GM19467 (cell line): ENCODE measurements around the gene BMP7.

Experiments used
- ATAC-seq: cut with Tn5 transposase; IDR thresholded peaks from one replicate; pipeline ENCODE4 v1.9.1; 2021; ENCODE audit warnings: mild to moderate bottlenecking, moderate library complexity; ENCODE audit not compliant: unreplicated experiment

The BMP7 gene

DNA sequence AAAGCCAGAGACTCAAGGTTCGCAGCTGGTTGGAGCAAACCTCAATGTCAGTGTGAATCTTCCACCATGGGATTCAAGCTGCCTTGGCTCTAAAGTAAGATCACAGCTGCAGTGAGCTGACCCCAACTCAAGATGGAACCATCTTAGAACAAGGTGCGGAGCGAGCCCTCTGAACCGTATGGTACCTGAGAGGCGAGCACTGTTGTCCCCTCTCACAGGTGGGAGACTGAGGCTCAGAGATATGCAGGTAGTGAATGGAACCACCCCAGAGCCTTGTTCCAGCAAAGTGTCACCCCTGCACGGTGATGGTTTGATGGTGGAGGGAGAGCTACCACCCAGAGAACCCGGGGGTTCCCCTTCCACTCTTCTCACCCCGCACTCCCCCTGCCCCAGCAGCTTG lies 52.5 kb downstream of the BMP7 start:
- no peak for ATAC-seq

DNA sequence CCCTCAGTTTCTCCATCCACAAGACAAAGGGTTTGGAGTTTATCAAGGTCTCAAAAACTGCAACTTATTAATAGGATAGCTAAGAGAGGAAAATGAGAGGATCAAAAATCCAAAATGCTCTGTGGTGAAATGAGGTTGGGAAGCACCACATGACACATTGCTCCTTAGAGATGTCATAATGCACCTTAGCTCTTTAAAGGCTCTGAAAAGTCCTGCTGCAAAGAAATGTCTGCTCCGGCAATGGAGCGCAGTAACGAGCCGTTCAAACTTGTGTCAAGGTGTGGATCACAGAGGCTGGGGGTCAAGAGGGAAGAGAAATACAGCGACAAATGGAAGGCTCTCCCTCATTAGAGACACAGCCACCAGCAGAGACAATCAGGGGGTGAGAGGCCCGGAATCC lies 53.1 kb downstream of the BMP7 start:
- no peak for ATAC-seq

DNA sequence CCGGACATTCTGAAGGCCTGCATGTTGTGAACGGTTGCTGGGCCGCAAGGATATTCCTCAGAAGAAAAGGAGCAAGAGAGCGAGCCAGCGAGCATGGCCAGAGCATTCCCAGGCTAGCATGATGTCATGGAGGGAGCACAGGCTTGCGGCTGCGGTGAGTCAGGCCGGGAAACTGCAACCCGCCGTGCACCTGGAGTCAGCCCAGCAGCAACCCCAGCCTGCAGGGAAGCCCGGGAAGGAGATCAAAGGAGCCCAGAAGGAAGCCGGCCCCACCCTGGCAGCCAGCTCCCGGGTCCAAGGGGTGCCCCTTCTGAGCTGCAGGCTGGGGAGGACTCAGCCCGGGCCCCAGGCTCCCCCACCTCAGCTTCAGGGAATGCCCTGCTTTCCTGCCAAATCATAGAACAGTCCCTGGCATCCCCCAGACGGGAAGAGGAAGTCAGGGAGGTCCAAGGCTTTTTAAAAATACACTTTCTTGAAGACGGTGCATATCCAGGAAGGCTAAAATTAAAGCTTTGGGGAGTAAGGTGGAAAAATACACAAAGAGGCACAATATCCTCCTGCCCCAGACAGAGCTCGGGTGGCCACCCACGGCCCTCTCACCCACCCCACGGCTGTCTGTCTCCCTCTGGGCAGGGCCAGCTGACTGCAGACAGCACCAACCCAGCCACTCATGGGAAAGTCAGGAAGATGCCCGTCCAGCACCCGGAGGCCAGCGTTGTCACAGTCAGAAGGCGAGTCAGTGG lies 53.7 kb downstream of the BMP7 start:
- ATAC-seq = no peak

DNA sequence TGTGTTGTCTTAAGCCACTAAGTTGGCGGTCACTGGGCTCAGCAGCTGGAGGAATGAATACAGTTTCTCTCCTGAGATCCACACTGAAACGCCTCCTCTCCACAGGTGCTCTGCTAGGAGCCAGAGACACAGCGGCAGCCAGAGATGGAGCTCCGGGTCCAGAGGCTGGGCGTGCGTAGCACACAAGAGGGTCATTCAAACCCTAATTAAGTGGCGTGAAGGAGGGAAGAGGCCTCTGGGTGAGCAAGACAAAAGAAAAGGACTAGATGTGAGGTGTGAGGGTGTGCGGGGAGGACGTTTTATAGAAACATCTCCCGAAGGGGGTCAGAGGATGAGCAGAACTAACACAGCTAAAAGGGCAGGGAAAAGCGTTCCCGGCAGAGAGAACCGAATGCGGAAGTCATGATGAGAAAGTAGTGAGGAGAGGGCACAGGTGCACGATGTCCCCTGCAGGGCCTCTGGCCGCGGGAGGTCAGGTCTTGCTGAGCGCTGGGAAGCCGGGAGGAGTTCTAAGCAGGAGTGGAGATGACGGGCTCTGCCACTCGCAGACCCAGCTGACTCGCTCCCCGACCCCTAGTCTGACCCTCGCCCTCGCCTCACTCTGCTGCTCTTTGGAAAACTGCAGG lies 54.4 kb downstream of the BMP7 start:
- no peak for ATAC-seq

DNA sequence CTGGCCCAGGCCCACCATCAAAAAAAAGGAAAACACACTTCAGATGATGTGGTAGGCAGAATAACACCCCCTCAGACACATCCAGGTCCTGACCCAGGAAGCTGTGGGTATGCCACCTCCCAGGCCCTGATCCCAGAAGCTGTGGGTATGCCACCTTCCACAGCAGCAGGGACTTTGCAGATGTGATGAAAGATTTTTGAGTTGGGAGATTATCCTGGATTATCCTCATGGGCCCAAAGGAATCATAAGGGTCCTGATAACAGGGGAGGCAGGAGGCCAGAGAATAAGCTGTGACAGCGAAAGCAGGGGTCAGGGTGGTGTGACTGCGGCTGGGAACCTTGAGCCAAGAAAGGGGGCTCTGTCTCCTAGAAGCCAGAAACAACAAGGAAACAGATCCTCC lies 55.0 kb downstream of the BMP7 start:
- ATAC-seq = no peak

DNA sequence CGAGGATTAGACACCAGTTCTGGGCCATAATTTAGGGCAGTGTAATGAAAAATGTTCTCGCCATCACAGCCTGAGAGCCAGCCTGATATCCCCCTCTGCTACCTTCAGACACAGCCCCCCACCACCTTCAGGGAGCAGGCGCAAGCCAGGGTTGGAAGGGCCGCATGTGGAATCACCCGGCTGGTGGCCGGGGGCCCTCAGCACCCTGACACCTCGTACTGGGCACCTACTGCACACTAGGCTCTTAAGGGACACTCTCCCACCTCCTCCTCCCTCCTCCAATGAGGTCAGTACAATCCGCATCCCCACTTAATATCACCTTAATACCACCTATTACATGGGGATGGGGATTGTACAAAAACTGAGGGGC lies 55.5 kb downstream of the BMP7 start:
- no peak for ATAC-seq

DNA sequence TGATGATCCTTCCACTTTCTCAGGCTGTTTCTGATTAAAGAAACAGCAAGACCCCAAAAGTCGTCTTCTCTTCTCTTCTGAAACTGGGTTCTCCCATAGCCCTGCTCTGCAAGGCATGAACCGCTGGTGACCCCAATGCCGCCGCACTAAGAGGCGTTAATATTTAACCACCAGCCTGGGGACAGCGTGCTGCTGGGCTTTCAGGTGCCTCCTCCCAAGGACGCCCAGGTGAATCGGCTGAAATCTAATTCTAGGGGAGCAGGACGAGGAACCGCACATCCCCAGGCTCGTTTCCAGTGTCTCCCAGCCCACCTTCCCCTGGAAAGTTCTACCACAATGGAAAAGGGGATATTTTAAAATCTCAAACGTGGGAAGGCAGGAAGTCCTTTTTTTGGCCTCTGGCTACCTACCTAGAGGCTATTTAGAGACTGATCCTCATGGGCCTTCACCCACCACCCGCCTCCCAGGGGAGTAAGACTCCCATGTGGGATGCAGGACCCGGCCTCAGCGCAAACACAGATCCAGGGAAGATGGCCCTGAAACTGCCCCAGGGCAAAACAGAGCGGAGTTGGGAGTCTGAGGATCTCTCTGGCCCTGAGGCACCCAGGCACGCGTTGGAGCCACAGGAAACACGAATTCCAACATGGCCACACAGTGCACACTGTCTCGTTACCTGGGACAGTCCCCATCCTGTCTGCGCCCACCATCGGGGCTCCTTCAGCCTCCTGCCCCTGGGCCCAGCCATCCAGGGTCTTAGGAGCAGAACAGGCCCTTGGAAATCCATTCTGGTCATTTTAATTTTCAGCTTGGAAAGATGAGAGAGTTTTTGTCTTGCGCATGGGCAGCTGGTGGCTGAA lies 56.2 kb downstream of the BMP7 start:
- ATAC-seq = no peak

DNA sequence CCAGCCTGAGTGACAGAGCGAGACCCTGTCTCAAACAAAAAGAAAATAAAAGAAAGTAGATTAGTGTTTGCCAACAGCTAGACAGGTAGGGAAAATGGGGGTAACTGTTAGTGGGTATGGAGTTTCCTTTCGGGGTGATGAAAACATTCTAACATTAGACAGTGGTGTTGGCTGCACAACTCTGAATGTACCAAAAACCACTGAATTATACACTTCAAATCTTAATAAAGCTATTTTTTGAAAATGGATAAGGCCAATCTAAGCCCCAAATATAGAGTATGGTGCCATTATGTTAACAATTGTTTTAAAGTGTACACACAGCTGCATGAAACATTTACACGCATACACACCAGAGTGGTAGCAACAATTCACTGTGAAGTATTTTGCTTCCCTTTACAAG lies 57.0 kb downstream of the BMP7 start:
- no peak for ATAC-seq

DNA sequence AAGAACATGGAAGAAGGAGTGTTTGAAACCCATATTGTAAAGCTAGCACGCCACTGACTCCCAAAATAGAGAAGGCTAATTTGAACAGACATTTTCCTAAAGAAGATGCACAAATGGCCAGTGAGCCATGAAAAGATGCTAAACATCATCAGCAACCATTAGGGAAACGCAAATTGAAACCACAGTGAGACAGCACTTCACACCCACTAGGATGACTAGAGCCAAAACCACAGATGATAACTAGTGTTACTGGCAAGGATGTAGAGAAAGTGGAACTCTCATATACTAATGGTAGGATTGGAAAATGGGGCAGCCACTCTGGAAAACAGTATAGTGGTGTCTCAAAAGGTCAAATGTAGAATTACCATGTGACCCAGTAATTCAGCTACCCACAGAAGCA lies 58.2 kb downstream of the BMP7 start:
- no peak for ATAC-seq

DNA sequence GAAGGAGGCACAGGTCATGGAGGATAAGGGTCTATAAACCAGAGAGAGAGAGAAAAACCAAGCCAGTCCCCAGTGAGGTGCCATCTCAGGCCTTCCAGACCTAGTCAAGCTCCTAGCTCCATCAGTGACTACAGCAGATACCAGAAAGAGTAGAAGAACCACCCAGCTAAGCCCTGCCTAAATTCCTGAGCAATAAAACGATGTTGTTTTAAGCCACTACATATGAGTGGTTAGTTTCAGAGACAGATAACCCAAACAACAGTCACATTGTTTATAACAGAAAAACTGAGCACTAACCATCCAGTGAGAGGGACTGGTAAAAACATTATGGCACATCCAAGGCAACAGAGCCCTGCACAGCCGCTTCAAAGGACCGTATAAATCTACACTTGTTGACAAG lies 59.2 kb downstream of the BMP7 start:
- no peak for ATAC-seq

DNA sequence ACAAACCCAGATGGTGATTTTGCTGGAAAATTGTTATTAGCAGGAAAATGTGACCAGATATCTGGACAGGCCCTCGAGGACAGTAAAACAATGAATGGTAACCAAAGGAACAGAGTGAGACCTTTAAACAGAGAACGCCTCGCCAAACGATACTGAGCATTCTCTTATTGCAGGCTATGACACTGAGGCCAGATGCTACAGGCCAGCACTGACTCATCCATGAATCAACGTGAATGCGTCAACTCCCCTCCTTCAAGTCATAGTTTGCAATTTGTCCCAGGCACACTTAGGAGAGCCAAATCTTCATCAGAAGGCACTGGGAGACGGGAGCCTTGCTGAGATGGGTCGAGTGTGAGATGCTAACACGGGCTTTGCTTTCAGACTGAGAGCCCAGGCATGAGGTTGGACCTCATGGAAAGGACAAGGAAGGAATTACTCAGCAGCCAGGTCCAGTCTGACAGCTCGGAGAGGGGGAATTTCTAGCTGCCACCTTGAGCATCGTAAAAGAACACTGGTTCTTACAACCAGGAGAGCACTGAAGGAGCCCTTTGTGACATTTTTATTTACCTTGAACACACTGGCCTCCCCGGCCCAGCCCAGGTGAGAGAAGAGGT lies 60.7 kb downstream of the BMP7 start:
- no peak for ATAC-seq

DNA sequence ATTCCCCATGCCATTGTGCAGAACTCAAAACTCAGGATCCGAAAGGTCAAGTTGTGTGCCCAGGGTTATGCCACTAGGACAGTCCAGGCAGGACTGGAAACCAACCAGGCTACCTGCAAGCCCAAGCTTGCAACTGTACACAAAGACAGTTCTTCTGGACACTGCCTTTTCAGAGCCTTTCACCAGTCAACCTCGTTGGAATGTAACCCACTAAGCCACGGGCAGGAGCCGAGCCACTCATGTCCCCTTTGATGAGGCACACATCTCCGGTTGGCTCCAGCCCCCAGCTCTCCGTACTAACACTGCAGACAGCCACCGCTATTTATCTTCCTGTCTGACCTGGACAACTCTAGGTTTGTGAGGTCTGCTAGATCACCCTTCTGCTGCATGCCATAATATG lies 62.5 kb downstream of the BMP7 start:
- ATAC-seq = no peak

DNA sequence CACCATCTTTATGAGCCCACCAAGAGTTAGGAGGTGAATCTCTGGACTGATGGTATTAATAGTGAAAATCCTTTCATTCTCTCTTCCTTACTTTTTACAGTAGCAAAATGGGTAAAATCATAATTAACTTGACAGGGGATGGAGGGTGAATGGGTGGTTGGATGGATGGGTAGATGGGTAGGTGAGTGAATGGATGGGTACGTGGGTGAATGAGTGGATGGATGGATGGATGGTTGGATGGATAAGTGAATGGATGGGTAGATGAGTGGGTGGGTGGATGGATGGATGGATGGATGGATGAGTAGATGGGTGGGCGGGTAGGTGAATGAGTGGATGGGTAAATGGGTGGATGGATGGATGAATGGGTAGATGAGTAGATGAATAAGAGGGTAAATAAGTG lies 63.2 kb downstream of the BMP7 start:
- no peak for ATAC-seq

DNA sequence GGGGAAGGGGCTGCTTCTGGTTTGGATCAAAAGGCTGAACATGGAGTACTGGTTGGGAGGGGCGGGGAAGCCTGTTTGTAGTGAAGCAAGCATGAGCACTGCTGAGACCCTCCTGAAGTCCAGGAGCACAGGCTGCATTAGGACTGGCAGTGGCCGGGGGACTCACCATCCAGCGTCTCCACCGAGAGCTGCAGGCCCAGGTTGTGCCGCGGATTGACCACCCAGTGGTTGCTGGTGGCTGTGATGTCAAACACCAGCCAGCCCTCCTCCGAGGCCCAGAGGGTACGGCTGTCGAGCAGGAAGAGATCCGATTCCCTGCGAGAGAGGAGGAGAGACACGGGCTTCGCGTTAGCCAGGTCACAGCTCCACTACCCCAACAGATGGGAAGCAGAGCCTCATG lies 64.1 kb downstream of the BMP7 start:
- ATAC-seq = no peak

DNA sequence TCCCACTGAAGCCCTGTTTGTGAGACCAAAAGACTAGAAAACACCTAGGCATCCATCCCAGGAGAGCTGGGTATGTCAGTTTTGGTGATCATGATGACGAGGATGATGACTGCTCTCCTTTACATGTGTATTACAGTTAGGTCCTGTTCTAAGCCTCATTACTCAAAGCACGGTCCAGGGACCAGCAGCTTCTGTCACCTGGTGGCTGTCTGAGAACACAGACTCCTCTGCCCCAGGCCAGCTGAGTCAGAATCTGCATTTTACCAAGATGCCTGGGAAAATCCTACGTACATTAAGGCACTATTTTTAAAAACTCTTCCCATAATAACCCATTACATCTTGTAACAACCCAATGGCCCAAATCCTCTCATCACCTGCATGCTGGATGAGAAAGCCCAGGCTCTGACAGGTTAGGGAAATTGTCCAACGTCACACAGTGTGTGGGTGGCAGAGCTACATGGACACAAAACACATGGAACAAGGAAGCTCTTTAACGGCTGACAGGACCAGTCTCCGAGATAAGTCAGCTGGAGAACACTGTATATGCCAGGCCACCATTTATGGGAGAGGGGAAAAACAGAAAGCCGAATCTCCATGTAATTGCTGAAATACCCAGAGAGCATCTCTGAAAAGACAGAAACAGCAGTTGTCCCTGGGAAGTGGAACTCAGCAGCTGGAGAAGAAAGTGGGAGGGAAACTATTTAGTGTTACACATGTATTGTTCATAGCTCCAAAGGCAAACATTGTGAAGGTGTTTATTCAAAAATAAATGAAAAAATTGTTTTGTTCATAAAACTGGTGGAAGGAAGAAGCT lies 65.4 kb downstream of the BMP7 start:
- no peak for ATAC-seq

DNA sequence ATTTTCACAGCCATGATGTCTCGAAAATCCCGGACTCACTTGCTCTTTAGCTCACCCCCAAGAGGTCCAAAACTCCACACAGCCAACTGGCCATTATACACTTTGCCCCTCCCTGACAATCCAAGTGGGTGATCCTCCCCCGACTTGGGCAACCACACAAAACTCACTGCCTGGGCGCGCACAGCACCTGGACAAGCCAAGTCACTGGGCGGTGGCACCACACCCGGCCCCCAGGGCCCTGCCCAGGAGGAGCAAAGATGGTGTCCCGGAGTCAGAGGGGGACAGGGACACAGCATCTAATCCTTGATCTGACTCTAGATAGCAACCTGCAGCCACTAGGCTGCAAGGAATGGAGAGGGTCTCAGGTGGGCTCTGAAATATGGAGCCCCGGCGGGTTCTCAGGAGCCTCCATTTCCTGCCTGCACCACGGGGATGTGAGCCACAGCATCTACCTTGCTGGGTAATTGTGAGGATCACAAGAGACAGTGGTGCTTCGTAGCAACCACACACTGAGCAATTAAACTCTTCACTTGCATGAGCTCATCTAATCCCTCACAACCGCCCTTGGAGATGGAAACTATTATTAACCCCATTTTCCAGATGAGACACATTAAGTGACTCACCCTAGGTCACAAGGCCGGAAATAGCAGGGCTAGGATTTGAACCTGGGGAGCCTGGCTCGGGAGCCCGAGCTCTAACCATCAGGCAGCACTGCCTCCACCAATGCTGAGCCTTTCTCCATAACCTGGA lies 66.6 kb downstream of the BMP7 start:
- ATAC-seq = no peak

DNA sequence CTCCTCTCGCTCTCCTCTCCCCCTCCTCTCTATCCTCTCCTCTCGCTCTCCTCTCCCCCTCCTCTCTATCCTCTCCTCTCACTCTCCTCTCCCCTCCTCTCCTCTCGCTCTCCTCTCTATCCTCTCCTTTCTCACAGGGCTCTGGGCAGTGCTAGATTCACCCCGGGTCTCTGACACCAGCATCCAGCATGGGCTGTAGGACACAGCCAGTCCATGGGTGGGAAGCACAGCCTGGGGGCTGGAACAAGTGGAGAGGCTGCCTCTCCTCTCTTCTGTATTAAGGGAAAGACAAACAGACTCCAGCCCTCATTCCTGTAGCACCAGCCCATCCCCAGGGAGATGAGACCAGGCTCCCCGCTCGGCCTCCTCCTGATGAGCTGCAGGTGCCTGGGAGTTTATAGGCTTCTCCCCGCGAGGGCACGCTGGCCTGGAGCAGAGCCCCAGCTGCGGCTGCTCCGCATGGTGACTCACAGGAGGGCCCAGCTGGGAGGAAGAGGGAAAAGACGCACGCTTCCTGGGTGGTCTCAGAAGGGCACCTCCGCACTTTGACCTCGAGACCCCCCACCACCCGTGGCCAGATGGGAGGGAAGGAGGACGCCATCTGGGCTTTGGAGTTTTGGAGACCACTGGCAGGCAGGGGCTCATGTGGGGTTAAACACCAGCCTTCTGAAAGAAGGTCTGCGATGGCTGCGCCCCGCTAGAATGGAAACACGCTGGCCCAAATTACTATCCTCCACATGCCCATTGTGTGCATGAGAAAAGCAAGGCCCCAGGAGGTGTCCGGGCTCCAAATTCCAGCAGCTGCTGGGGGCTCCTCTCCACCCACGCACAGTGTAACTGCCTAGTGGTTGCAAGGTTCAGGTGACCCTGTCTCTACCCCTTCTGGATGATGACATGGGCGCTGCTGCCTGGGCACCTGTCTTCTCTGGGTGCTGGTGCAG lies 68.0 kb downstream of the BMP7 start:
- no peak for ATAC-seq

DNA sequence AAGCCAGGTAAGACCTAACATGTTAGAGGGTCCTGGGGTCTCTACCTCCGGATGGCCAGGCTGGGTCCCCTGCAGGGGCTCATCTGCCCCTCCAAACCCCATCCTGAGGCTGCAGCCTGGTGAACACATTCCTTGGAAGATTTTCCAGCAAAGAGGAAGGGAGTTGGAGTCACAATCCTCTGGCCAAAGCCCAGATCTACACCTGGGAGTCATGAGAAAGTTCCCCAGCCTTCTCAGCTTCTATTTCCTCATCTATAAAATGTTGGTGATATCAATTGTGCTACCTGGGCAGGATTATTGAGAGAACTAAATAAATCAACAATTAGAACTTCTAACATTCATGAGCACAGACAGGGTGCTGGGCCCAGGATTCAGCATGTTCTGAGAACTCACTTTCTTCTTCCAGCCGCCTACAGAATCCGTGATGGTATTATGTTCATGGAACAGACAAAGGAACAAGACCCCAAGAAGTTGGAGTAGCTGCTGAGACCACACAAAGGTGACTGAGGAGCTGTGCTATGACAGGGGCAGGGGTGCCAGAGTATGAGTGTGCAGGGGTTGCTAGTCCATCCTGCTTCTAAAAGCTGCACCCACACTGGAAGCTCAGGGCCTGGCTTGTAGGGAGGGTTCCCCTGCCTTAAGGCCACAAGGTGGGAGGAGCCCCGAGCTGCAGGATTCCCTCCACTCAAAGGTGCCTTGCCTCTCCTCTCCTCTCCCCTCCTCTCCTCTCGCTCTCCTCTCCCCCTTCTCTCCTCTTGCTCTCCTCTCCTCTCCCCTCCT lies 68.9 kb downstream of the BMP7 start:
- ATAC-seq = no peak
